A172 (cell line): Measurements from ENCODE around the gene ZDHHC12. TPM values are rescaled to one million over a fixed set of nuclear protein-coding genes. Genes with fewer than 3 reads are reported as not detected.
"Not testable (repeated sequence)": the region's sequence is repeated elsewhere in the genome, so short reads cannot be mapped to it uniquely, and the experiment has no call there.

Source experiments
- DNase-seq: peaks from one replicate; pipeline ENCODE4 v3.0.0-alpha.2; 2015; ENCODE audit warnings: low spot score
- total RNA-seq: library from RNA; depleted of rRNA; stranded (reverse); fragments of >200 nt; shearing (Covaris generic); gene quantifications from 2 replicates; pipeline ENCODE4 v1.2.3, GENCODE V29; 2014

ZDHHC12 gene
- total RNA-seq, 1 experiment from 2014 or later, result 193 TPM

GRCh38 chr9:128707446-128707845 is 16.5 kb downstream of the ZDHHC12 start:
- no peak for DNase-seq

GRCh38 chr9:128706671-128707381 is 17.1 kb downstream of the ZDHHC12 start:
- DNase-seq, result no peak

GRCh38 chr9:128706045-128706444 is 17.9 kb downstream of the ZDHHC12 start:
- DNase-seq, result no peak

GRCh38 chr9:128705051-128705965 is 18.6 kb downstream of the ZDHHC12 start:
- no peak for DNase-seq

- no peak for DNase-seq
Observed at GRCh38 chr9:128704356-128704670, 19.6 kb downstream of the ZDHHC12 start.

- DNase-seq, result no peak
Observed at GRCh38 chr9:128703616-128704355, 20.1 kb downstream of the ZDHHC12 start.

GRCh38 chr9:128702949-128703615 is 20.8 kb downstream of the ZDHHC12 start:
- no peak for DNase-seq

GRCh38 chr9:128702445-128702948 is 21.4 kb downstream of the ZDHHC12 start, which contains the start of gene PKN3:
TSS of gene PKN3 (plus strand) at chr9:128702503. CDS start at chr9:128702916, 413 bp downstream.
- peak; percentile 82 for DNase-seq

GRCh38 chr9:128701227-128701854 is 22.6 kb downstream of the ZDHHC12 start:
- no peak for DNase-seq

GRCh38 chr9:128699096-128699795 is 24.7 kb downstream of the ZDHHC12 start:
- DNase-seq, result not testable (repeated sequence)

- no peak for DNase-seq
Observed at GRCh38 chr9:128696923-128697707, 26.8 kb downstream of the ZDHHC12 start.

GRCh38 chr9:128694344-128694743 is 29.6 kb downstream of the ZDHHC12 start:
- no peak for DNase-seq

GRCh38 chr9:128693738-128694137 is 30.2 kb downstream of the ZDHHC12 start:
- DNase-seq, result not testable (repeated sequence)

- DNase-seq, result no peak
Observed at GRCh38 chr9:128690684-128691034, 33.3 kb downstream of the ZDHHC12 start.

GRCh38 chr9:128689820-128690683 is 33.9 kb downstream of the ZDHHC12 start:
- DNase-seq, result no peak

- no peak for DNase-seq
Observed at GRCh38 chr9:128689293-128689774, 34.6 kb downstream of the ZDHHC12 start.

- peak; percentile 87 for DNase-seq
Observed at GRCh38 chr9:128688501-128689292, 35.2 kb downstream of the ZDHHC12 start, which contains the start of gene SET. TSS of gene SET (plus strand) at chr9:128689222. CDS start at chr9:128689583, 361 bp downstream.
